GM12874 (cell line): ENCODE measurements around the gene KCNE5.

ENCODE experiments used
- CTCF ChIP-seq: IDR thresholded peaks from 2 replicates; pipeline ENCODE4 v1.5.1; 2011; ENCODE audit warnings: low read depth, mild to moderate bottlenecking, control low read depth, low read length, moderate library complexity; ENCODE audit not compliant: insufficient read depth

The KCNE5 gene

GRCh38 chrX:109626637-109627036 lies 1.7 kb upstream of the KCNE5 start:
- no peak for TF ChIP-seq CTCF

- no peak for TF ChIP-seq CTCF
These were observed 975 bp downstream of the KCNE5 start for GRCh38 chrX:109623997-109624396.

GRCh38 chrX:109622270-109622669 lies 2.7 kb downstream of the KCNE5 start:
- no peak for TF ChIP-seq CTCF

- no peak for TF ChIP-seq CTCF
These were observed 5.2 kb downstream of the KCNE5 start for GRCh38 chrX:109619771-109620170.

- TF ChIP-seq CTCF = no peak
These were observed 10.0 kb downstream of the KCNE5 start for GRCh38 chrX:109614951-109615350.

GRCh38 chrX:109601486-109601885 lies 23.5 kb downstream of the KCNE5 start:
- TF ChIP-seq CTCF = no peak

- no peak for TF ChIP-seq CTCF
These were observed 24.7 kb downstream of the KCNE5 start for GRCh38 chrX:109600237-109600651.

- TF ChIP-seq CTCF = no peak
These were observed 29.0 kb downstream of the KCNE5 start for GRCh38 chrX:109596015-109596414.
